Stomach (tissue), 9 donors: ENCODE results near the gene WDR44. TPM values are rescaled to one million over a fixed set of nuclear protein-coding genes. Genes with fewer than 3 reads are reported as not detected.
"Not testable (repeated sequence)": the region's sequence is repeated elsewhere in the genome, so short reads cannot be mapped to it uniquely, and the experiment has no call there.

ENCODE experiments used
- DNase-seq, 2 donors: peaks; one replicate each; pipeline versions ENCODE4 v3.0.0 to v3.0.0-alpha.2; 2013 to 2019
- H3K27ac ChIP-seq, 5 donors: fragments of 200-600 bp in 4 of 5; sonication (generic) in 4 of 5; one replicate each; pipeline ENCODE4 v1.5.1; 2013 to 2019; ENCODE audit warnings: mild to moderate bottlenecking in 1 of 5, moderate library complexity in 1 of 5
- H3K27me3 ChIP-seq, 3 donors: fragments of 200-600 bp; sonication (generic); one replicate each; pipeline ENCODE4 v1.5.1; 2017 to 2019; ENCODE audit warnings: mixed run types in 1 of 3
- H3K36me3 ChIP-seq, 4 donors: fragments of 200-600 bp; sonication (generic); 1 replicate in 3 of 4; 2 replicates in 1 of 4; pipeline ENCODE4 v1.5.1; 2016 to 2019
- H3K4me1 ChIP-seq, 4 donors: fragments of 200-600 bp; sonication (generic); one replicate each; pipeline ENCODE4 v1.5.1; 2016 to 2019
- H3K4me3 ChIP-seq, 4 donors: fragments of 200-600 bp; sonication (generic) in 3 of 4; one replicate each; pipeline ENCODE4 v1.5.1; 2016 to 2019; ENCODE audit warnings: mild to moderate bottlenecking in 1 of 4
- H3K9me3 ChIP-seq, 4 donors: fragments of 200-600 bp; sonication (generic); one replicate each; pipeline ENCODE4 v1.5.1; 2016 to 2019
- CTCF ChIP-seq, 7 experiments: fragments of 450-650 bp in 4 of 7; fragments of 200-600 bp in 3 of 7; sonication (generic) in 3 of 7; IDR thresholded peaks; one replicate each; pipeline ENCODE4 v1.5.1; 2016 to 2019; ENCODE audit warnings: antibody characterized with exemption in 7 of 7, control low read depth in 2 of 7, mild to moderate bottlenecking in 1 of 7
- EP300 ChIP-seq: sonication (generic); formaldehyde crosslinking; IDR thresholded peaks from one replicate; pipeline ENCODE4 v1.6.1; 2017; ENCODE audit warnings: antibody characterized with exemption
- POLR2A ChIP-seq, 4 donors: fragments of 450-650 bp; IDR thresholded peaks; one replicate each; pipeline ENCODE4 v1.6.1; 2016; ENCODE audit warnings: antibody characterized with exemption in 4 of 4, control low read depth in 2 of 4, mild to moderate bottlenecking in 1 of 4, moderate library complexity in 1 of 4
- POLR2AphosphoS5 ChIP-seq, 3 donors: sonication (generic); formaldehyde crosslinking; IDR thresholded peaks; one replicate each; pipeline ENCODE4 v1.6.1; 2016; ENCODE audit warnings: antibody characterized with exemption in 3 of 3
- WGBS, 5 donors: extraction: QIAGEN DNeasy Blood & Tissue Kit in 3 of 5; methylation state at CpG; one replicate each; pipeline versions ENCODE4 v1.1.5 to v1.1.7; 2013 to 2018; 5-methylcytosine and 5-hydroxymethylcytosine counted together
- intact Hi-C: fragments of 100-400 bp; cut with DNase I; formaldehyde crosslinking; loops from one replicate; pipeline ENCODE4 v1.15.1; 2023; ENCODE audit warnings: low total_unique reads
- polyA plus RNA-seq, 3 donors: library from polyadenylated mRNA; stranded (reverse); fragments of 200-250 nt; gene quantifications; one replicate each; pipeline ENCODE4 v1.2.3, GENCODE V29; 2013
- total RNA-seq, 5 donors: library from RNA; depleted of rRNA; stranded (reverse); fragments of >200 nt; gene quantifications; one replicate each; pipeline versions ENCODE4 v1.1.0 to v1.2.3, GENCODE V29; 2014 to 2016
- donor health status: healthy with polysubstance abuse.
- donor health status: Bipolar disorder and iron deficiency.
- donor health status: healthy.

The WDR44 gene
- total and polyA plus RNA-seq, 8 donors: 4.1 to 40.1 (median 8.7) TPM

DNA sequence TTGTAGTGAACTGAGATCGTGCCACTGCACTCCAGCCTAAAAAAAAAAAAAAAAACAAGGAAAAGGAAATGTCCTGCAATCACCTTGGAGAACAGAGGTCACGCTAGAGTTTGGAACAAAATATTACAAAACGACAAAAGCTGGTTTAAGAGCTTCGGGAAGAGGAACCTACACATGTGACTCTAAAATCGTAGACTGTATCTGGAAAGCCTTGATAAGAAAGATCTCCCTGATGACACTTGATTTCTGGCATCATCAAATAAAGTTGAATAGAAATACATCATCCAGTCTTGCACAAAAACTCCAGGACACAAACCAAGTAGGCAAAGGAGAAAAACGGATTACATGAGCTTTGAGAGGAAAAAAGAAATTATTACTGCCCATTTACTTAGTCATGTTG is 118.6 kb downstream of the WDR44 start:
- Histone ChIP-seq H3K27me3 (no peaks in the 10 kb centered on the region), H3K27ac (no peak overlapping the region), H3K4me1 (no peaks in the 10 kb centered on the region), H3K9me3 (no peaks in the 10 kb centered on the region), H3K4me3 (no peak overlapping the region), H3K36me3 (no peaks in the 10 kb centered on the region)
- DNase-seq: no peak
- WGBS, 5 donors: 60 to 70% (median 62%) methylated on average over 6 of the region's 6 CpGs
- TF ChIP-seq EP300 (no peak), POLR2AphosphoS5 (IDR thresholded peaks at IDR 0.05) (no peak), POLR2A (IDR thresholded peaks at IDR 0.05) (no peak), CTCF (IDR thresholded peaks at IDR 0.05) (no peak)
- intact Hi-C loops: no loop called here

DNA sequence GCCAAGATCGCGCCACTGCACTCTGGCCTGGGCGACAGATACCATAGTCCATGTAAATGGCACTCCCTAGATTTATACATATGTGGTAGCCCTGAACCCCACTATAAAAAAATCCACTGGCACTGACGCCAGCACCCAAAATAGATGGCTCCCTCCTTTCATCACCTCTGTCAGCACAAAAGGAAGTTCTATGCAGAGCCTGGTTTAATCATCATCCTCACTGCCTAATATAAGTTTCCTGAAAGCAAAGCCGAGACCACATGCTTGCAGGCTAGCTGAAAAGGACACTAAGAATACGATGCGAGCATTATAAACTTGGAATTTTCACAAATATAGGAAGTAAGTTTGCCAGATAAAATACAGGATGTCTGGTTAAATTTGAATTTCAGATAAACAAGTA is 122.2 kb downstream of the WDR44 start:
- intact Hi-C loops: no loop called here
- no peak overlapping the region for H3K4me3 ChIP-seq
- H3K27me3 ChIP-seq: no peaks in the 10 kb centered on the region
- H3K4me1 ChIP-seq: no peaks in the 10 kb centered on the region
- 71 to 82% (median 77%) methylated on average over 7 of the region's 7 CpGs for WGBS, 5 donors
- no peak overlapping the region for H3K27ac ChIP-seq
- H3K9me3 ChIP-seq: peaks cover 0 to 14% (median 9%) of the 10 kb centered on the region in 4 donors
- no peak for DNase-seq
- no peak for TF ChIP-seq EP300
- no peak for TF ChIP-seq POLR2AphosphoS5 (IDR thresholded peaks at IDR 0.05)
- no peak for TF ChIP-seq CTCF (IDR thresholded peaks at IDR 0.05)
- TF ChIP-seq POLR2A (IDR thresholded peaks at IDR 0.05): no peak
- H3K36me3 ChIP-seq: no peaks in the 10 kb centered on the region

DNA sequence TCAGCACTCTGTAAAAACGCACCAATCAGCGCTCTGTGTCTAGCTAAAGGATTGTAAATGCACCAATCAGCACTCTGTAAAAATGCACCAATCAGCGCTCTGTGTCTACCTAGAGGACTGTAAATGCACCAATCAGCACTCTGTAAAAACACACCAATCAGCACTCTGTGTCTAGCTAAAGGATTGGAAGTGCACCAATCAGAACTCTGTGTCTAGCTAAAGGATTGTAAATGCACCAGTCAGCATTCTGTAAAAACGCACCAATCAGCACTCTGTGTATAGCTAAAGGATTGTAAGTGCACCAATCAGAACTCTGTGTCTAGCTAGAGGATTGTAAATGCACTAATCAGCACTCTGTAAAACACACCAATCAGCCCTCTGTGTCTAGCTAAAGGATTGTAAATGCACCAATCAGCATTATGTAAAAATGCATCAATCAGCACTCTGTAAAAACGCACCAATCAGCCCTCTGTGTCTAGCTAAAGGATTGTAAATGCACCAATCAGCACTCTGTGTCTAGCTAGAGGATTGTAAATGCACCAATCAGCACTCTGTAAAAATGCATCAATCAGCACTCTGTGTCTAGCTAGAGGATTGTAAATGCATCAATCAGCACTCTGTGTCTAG is 124.9 kb downstream of the WDR44 start:
- H3K27ac ChIP-seq, DNase-seq, H3K36me3 ChIP-seq, H3K4me1 ChIP-seq, H3K4me3 ChIP-seq, intact Hi-C loops, H3K27me3 ChIP-seq: not testable (repeated sequence)
- H3K9me3 ChIP-seq: peaks cover 0 to 14% (median 9%) of the 10 kb centered on the region in 4 donors
- WGBS, 5 donors: 83 to 99% (median 95%) methylated on average over 5 of the region's 5 CpGs

GRCh38 chrX:118474586-118474985 is 128.7 kb downstream of the WDR44 start:
- TF ChIP-seq EP300 (no peak), POLR2A (IDR thresholded peaks at IDR 0.05) (no peak), POLR2AphosphoS5 (IDR thresholded peaks at IDR 0.05) (no peak), CTCF (IDR thresholded peaks at IDR 0.05) (no peak)
- H3K27ac ChIP-seq: no peak overlapping the region
- no peak overlapping the region for H3K4me3 ChIP-seq
- no peaks in the 10 kb centered on the region for H3K36me3 ChIP-seq
- no peak for DNase-seq
- H3K27me3 ChIP-seq: no peaks in the 10 kb centered on the region
- H3K9me3 ChIP-seq: peaks cover 0 to 14% (median 9%) of the 10 kb centered on the region in 4 donors
- H3K4me1 ChIP-seq: no peaks in the 10 kb centered on the region
- intact Hi-C loops: no loop called here
- WGBS, 5 donors: 53 to 61% (median 55%) methylated on average over 6 of the region's 6 CpGs

DNA sequence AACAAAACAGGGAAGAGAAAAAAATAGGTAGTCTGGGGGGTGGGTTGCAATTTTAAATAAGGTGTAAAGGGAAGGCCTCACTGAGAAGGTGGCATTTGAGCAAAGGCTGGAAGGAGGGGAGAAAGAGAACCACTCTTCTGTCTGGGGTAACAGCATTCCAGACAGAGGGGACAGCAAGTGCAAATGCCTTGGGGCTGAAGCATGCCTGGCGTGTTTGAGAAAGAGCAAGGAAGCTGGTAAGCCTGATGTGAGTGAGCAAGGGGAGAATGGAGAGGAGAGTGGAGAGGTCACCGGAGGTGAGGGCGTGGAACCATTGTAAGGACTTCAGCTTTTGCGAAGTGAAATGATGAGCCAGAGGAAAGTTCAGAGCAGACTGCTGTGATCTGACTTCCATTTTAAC is 130.0 kb downstream of the WDR44 start:
- intact Hi-C loops: no loop called here

More for the DNA sequence above, 130.0 kb downstream of the WDR44 start:
- no peaks in the 10 kb centered on the region for H3K4me1 ChIP-seq
- no peak overlapping the region for H3K27ac ChIP-seq
- TF ChIP-seq POLR2AphosphoS5 (IDR thresholded peaks at IDR 0.05) (no peak), EP300 (no peak), CTCF (IDR thresholded peaks at IDR 0.05) (no peak), POLR2A (IDR thresholded peaks at IDR 0.05) (no peak)
- no peaks in the 10 kb centered on the region for H3K36me3 ChIP-seq
- WGBS, 5 donors: 78 to 93% (median 87%) methylated on average over 3 to 4 of the region's 4 CpGs
- no peak for DNase-seq
- H3K4me3 ChIP-seq: no peak overlapping the region
- no peaks in the 10 kb centered on the region for H3K27me3 ChIP-seq
- peaks cover 0 to 8% (median 5%) of the 10 kb centered on the region in 4 donors for H3K9me3 ChIP-seq
